Hepatocyte (in vitro differentiated cells): ENCODE results near the gene RPL36AL. TPM values are rescaled to one million over a fixed set of nuclear protein-coding genes. Genes with fewer than 3 reads are reported as not detected.

Experiments used
- DNase-seq: peaks from one replicate; pipeline ENCODE4 v3.0.0-alpha.2; 2016; ENCODE audit warnings: low spot score
- H2AFZ ChIP-seq: fragments of 200-600 bp; sonication (generic); 2 replicates; pipeline ENCODE4 v1.6.0; 2016; ENCODE audit warnings: antibody characterized with exemption, mild to moderate bottlenecking
- H3K27ac ChIP-seq: fragments of 200-600 bp; sonication (generic); 2 replicates; pipeline ENCODE4 v1.5.1; 2016; ENCODE audit warnings: mild to moderate bottlenecking
- H3K27me3 ChIP-seq: fragments of 200-600 bp; sonication (generic); 2 replicates; pipeline ENCODE4 v1.6.1; 2016
- H3K36me3 ChIP-seq: fragments of 200-600 bp; sonication (generic); replicated peaks from 2 replicates; pipeline ENCODE4 v1.5.1; 2016; ENCODE audit warnings: low read depth; ENCODE audit not compliant: insufficient read depth
- H3K4me1 ChIP-seq: fragments of 200-600 bp; sonication (generic); 2 replicates; pipeline ENCODE4 v1.5.1; 2016; ENCODE audit warnings: mild to moderate bottlenecking, moderate library complexity; ENCODE audit not compliant: insufficient read depth
- H3K4me2 ChIP-seq: fragments of 200-600 bp; sonication (generic); 2 replicates; pipeline ENCODE4 v1.6.0; 2016
- H3K4me3 ChIP-seq: fragments of 200-600 bp; sonication (generic); 2 replicates; pipeline ENCODE4 v1.5.1; 2016; ENCODE audit warnings: mild to moderate bottlenecking
- H3K79me2 ChIP-seq: fragments of 200-600 bp; sonication (generic); 2 replicates; pipeline ENCODE4 v1.6.0; 2017; ENCODE audit warnings: mild to moderate bottlenecking
- H3K9me2 ChIP-seq: fragments of 200-600 bp; sonication (generic); replicated peaks from 2 replicates; pipeline ENCODE4 v1.6.0; 2017; ENCODE audit warnings: mild to moderate bottlenecking; ENCODE audit not compliant: insufficient read depth
- H3K9me3 ChIP-seq: fragments of 200-600 bp; sonication (generic); 2 replicates; pipeline ENCODE4 v1.5.1; 2016; ENCODE audit warnings: low read depth, mild to moderate bottlenecking
- H4K20me1 ChIP-seq: fragments of 200-600 bp; sonication (generic); 2 replicates; pipeline ENCODE4 v1.6.0; 2016; ENCODE audit warnings: mild to moderate bottlenecking; ENCODE audit not compliant: insufficient read depth, poor library complexity, severe bottlenecking
- EZH2 ChIP-seq: fragments of 200-600 bp; sonication (generic); IDR thresholded peaks from 2 replicates; pipeline ENCODE4 v1.6.1; 2016; ENCODE audit warnings: antibody characterized with exemption, mild to moderate bottlenecking, borderline replicate concordance
- EZH2phosphoT487 ChIP-seq: fragments of 200-600 bp; sonication (generic); IDR thresholded peaks from one replicate; pipeline ENCODE4 v1.6.1; 2018; ENCODE audit warnings: antibody characterized with exemption, mild to moderate bottlenecking, low read depth, moderate library complexity; ENCODE audit not compliant: unreplicated experiment, severe bottlenecking
- WGBS: methylation state at CpG from one replicate; pipeline ENCODE4 v1.1.6; 2016; ENCODE audit warnings: low lambda C conversion rate; ENCODE audit errors: missing lambda C conversion rate; 5-methylcytosine and 5-hydroxymethylcytosine counted together
- polyA plus RNA-seq: library from polyadenylated mRNA; unstranded; fragments of >200 nt; fragmentation: Nextera tagmentation; extraction: Ambion mirVana; gene quantifications from 2 replicates; pipeline ENCODE4 v1.2.1, GENCODE V29; 2016
- total RNA-seq: library from RNA; depleted of rRNA; stranded (reverse); fragments of >200 nt; gene quantifications from 2 replicates; pipeline ENCODE4 v1.2.3, GENCODE V29; 2014
- TF ChIP-seq, protein P1 (sequence below): fragments of 200-600 bp; sonication (generic); IDR thresholded peaks from 2 replicates; pipeline ENCODE4 v1.5.1; 2016; ENCODE audit warnings: antibody characterized with exemption, mild to moderate bottlenecking; ENCODE audit not compliant: poor library complexity

RPL36AL gene
- total and polyA plus RNA-seq, 2 experiments from 2014 or later: 208 to 277 TPM

DNA sequence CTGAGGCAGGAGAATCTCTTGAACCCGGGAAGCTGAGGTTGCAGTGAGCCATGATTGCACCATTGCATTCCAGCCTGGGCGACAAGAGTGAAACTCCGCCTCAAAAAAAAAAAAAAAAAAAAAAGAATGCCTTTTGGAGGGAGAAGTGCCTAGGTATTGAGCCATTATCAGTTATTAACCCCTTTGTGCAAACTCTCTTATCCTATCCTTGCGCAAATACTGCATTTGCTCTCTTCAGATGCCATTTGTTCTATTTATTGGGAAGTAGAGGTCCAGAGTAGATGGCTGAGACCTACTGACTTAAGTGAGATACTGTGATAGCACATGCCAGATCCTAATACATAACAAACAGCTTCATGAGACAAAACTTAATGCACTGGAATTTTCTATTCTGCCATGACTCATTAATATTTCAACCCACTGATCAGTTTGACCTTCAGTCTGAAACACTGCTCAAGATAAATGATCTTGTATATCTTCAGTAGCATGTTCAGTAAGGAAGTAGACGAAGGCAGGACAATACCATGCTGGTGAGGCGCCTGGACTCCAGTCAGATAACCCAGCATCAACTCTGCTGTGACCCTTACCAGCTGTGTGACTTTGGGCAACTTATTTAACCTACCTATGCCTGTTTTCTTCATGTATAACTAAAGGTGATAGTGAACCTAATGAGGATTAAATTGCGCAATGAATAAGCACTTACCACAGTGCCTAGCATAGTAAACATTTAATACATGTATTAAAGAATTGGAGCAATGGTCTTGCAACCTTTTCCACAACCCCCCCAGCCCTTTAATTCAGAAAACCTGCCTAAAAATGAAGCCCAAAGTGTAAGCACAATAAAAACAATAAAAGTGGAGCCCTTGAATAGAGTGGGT lies 20.4 kb upstream of the RPL36AL start:
- no peak overlapping the region for H2AFZ ChIP-seq
- no peaks in the 10 kb centered on the region for H4K20me1 ChIP-seq
- peaks cover 67% of the 10 kb centered on the region for H3K79me2 ChIP-seq
- H3K27ac ChIP-seq: peak overlapping the region; percentile 63
- TF ChIP-seq EZH2 (no peak), EZH2phosphoT487 (no peak)
- TF ChIP-seq, protein P1, sequence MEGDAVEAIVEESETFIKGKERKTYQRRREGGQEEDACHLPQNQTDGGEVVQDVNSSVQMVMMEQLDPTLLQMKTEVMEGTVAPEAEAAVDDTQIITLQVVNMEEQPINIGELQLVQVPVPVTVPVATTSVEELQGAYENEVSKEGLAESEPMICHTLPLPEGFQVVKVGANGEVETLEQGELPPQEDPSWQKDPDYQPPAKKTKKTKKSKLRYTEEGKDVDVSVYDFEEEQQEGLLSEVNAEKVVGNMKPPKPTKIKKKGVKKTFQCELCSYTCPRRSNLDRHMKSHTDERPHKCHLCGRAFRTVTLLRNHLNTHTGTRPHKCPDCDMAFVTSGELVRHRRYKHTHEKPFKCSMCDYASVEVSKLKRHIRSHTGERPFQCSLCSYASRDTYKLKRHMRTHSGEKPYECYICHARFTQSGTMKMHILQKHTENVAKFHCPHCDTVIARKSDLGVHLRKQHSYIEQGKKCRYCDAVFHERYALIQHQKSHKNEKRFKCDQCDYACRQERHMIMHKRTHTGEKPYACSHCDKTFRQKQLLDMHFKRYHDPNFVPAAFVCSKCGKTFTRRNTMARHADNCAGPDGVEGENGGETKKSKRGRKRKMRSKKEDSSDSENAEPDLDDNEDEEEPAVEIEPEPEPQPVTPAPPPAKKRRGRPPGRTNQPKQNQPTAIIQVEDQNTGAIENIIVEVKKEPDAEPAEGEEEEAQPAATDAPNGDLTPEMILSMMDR: no peak
- WGBS: 76% methylated on average over 7 of the region's 7 CpGs
- H3K4me2 ChIP-seq: peak overlapping the region; percentile 61
- peaks cover 38% of the 10 kb centered on the region for H3K4me1 ChIP-seq
- no peaks in the 10 kb centered on the region for H3K27me3 ChIP-seq
- no peak overlapping the region for H3K4me3 ChIP-seq
- no peaks in the 10 kb centered on the region for H3K9me3 ChIP-seq
- no peak for DNase-seq
- H3K9me2 ChIP-seq: no peaks in the 10 kb centered on the region
- no peaks in the 10 kb centered on the region for H3K36me3 ChIP-seq

DNA sequence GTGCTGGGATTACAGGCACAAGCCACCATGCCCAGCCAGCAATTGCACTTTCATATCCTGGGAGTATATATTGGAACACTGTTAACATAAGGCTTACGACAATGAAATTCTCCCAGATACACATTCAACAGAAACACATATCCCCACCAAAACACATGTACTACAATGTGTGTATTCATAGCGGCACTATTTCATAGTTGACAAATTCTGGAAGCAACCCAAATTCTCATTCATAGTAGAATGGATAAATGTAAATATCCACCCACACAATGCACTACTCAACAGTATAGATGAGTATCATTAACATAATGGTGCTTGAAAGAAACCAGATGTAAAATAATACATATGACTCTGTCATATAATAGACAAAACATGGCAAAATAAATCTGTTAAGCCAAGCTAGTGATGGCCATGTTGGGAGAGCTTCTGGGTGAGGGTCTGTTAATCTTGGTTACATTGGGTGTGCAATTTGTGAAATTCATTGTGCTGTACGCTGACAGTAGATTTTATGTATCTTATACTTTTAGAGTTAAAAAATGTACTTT lies 17.2 kb upstream of the RPL36AL start:
- Histone ChIP-seq H3K4me1 (peaks cover 30% of the 10 kb centered on the region), H3K27me3 (no peaks in the 10 kb centered on the region), H3K4me3 (no peak overlapping the region), H3K9me3 (no peaks in the 10 kb centered on the region), H3K27ac (no peak overlapping the region), H4K20me1 (no peaks in the 10 kb centered on the region), H2AFZ (no peak overlapping the region), H3K4me2 (no peak overlapping the region), H3K79me2 (peaks cover 55% of the 10 kb centered on the region), H3K36me3 (no peaks in the 10 kb centered on the region), H3K9me2 (no peaks in the 10 kb centered on the region)
- 99% methylated on average over 3 of the region's 3 CpGs for WGBS
- no peak for DNase-seq
- TF ChIP-seq EZH2phosphoT487 (no peak), EZH2 (no peak)
- TF ChIP-seq, protein P1: no peak

- H4K20me1 ChIP-seq: peaks cover 3% of the 10 kb centered on the region
- H3K9me2 ChIP-seq: no peaks in the 10 kb centered on the region
- TF ChIP-seq EZH2: no peak
- TF ChIP-seq, protein P1: no peak
- no peak overlapping the region for H3K4me3 ChIP-seq
- peaks cover 24% of the 10 kb centered on the region for H3K4me1 ChIP-seq
- H3K9me3 ChIP-seq: no peaks in the 10 kb centered on the region
- peaks cover 62% of the 10 kb centered on the region for H3K79me2 ChIP-seq
- no peaks in the 10 kb centered on the region for H3K27me3 ChIP-seq
- WGBS: 94% methylated on average over 1 of the region's 1 CpG
- DNase-seq: no peak
- no peak overlapping the region for H2AFZ ChIP-seq
- peak overlapping the region; percentile 97 for H3K4me2 ChIP-seq
- H3K27ac ChIP-seq: no peak overlapping the region
- no peaks in the 10 kb centered on the region for H3K36me3 ChIP-seq
Observed at GRCh38 chr14:49636866-49637265, 16.4 kb upstream of the RPL36AL start.
